Measurements from ENCODE around the gene ASTL. TPM values are rescaled to one million over a fixed set of nuclear protein-coding genes. Genes with fewer than 3 reads are reported as not detected.

ASTL gene
- total RNA-seq, 1 experiment from 2014 or later = 0.34 TPM

GRCh38 chr2:96097951-96098823 lies 40.1 kb downstream of the ASTL start:
- no peaks in the 10 kb centered on the region for H4K20me1 ChIP-seq (ENCODE audit: insufficient read depth)
- intact Hi-C loops (cut with micrococcal nuclease) = no loop called here
- POLR2A ChIA-PET = no interaction called here
- H3K9me3 ChIP-seq (ENCODE audit: control insufficient read depth in 1 of 2, insufficient read depth in 1 of 2, low read depth in 1 of 2, low read length in 2 of 2) = no peaks in the 10 kb centered on the region
- H3K79me2 ChIP-seq (ENCODE audit: insufficient read depth, low read length) = no peaks in the 10 kb centered on the region
- H2AFZ ChIP-seq (ENCODE audit: low read depth, low read length, poor library complexity, severe bottlenecking) = no peak overlapping the region
- no peak overlapping the region for H3K4me3 ChIP-seq (replicated peaks in 1 of 2; ENCODE audit: low read depth in 1 of 2, low read length in 2 of 2)
- H3K9ac ChIP-seq (ENCODE audit: low read length) = no peak overlapping the region
- ATAC-seq (no peak), DNase-seq (ENCODE audit: low read depth, low spot score) (no peak)
- no peaks in the 10 kb centered on the region for H3K36me3 ChIP-seq (ENCODE audit: control insufficient read depth in 1 of 2, insufficient read depth in 2 of 2, low read length in 2 of 2)
- no TSS peak for BruUV-seq (replicated peaks)
- CTCF ChIA-PET = no interaction called here
- no peaks in the 10 kb centered on the region for H3K4me1 ChIP-seq (ENCODE audit: control insufficient read depth in 1 of 2, insufficient read depth in 2 of 2, low read length in 2 of 2)
- H3K4me2 ChIP-seq (ENCODE audit: low read length) = no peak overlapping the region
- no peak overlapping the region for H3K27ac ChIP-seq (ENCODE audit: low read depth, low read length)
- RAD21 ChIA-PET (ENCODE audit: low non-redundant PET in 1 of 2, low total read pairs in 2 of 2, uncharacterized antibody in 2 of 2, unreplicated experiment in 2 of 2) = no interaction called here
- H3K27me3 ChIP-seq (ENCODE audit: insufficient read depth, low read length) = no peaks in the 10 kb centered on the region
- no peak for TF ChIP-seq ELF1 (IDR thresholded peaks at IDR 0.05; ENCODE audit: borderline replicate concordance, low read depth)
- TF ChIP-seq SRF (IDR thresholded peaks at IDR 0.05; ENCODE audit: low read depth) = no peak
- no peak for TF ChIP-seq TCF7L2 (IDR thresholded peaks at IDR 0.05; ENCODE audit: borderline replicate concordance, extremely low read depth, insufficient read depth, insufficient read length)
- no peak for TF ChIP-seq CBX3 (IDR thresholded peaks at IDR 0.05; ENCODE audit: low read depth)
- TF ChIP-seq POLR2A (IDR thresholded peaks at IDR 0.05; ENCODE audit: borderline replicate concordance, extremely low read depth, insufficient read depth, insufficient read length) = no peak
- TF ChIP-seq ZNF274 (IDR thresholded peaks at IDR 0.05; ENCODE audit: low read depth, low read length) = no peak
- TF ChIP-seq YY1 (IDR thresholded peaks at IDR 0.05; ENCODE audit: extremely low read depth, insufficient replicate concordance, low read depth, low read length) = no peak
- TF ChIP-seq, protein P1, sequence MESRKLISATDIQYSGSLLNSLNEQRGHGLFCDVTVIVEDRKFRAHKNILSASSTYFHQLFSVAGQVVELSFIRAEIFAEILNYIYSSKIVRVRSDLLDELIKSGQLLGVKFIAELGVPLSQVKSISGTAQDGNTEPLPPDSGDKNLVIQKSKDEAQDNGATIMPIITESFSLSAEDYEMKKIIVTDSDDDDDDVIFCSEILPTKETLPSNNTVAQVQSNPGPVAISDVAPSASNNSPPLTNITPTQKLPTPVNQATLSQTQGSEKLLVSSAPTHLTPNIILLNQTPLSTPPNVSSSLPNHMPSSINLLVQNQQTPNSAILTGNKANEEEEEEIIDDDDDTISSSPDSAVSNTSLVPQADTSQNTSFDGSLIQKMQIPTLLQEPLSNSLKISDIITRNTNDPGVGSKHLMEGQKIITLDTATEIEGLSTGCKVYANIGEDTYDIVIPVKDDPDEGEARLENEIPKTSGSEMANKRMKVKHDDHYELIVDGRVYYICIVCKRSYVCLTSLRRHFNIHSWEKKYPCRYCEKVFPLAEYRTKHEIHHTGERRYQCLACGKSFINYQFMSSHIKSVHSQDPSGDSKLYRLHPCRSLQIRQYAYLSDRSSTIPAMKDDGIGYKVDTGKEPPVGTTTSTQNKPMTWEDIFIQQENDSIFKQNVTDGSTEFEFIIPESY (IDR thresholded peaks at IDR 0.05; ENCODE audit: extremely low read depth, insufficient replicate concordance, low read length) = no peak
- TF ChIP-seq POLR2AphosphoS5 (IDR thresholded peaks at IDR 0.05; ENCODE audit: low read depth, low read length) = no peak
- no peak for TF ChIP-seq SIN3A (IDR thresholded peaks at IDR 0.05; ENCODE audit: low read depth)
- TF ChIP-seq CEBPB (IDR thresholded peaks at IDR 0.05; ENCODE audit: low read depth) = no peak
- TF ChIP-seq, protein P2, sequence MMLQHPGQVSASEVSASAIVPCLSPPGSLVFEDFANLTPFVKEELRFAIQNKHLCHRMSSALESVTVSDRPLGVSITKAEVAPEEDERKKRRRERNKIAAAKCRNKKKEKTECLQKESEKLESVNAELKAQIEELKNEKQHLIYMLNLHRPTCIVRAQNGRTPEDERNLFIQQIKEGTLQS (IDR thresholded peaks at IDR 0.05) = no peak
- TF ChIP-seq EZH2 (IDR thresholded peaks at IDR 0.05) = no peak
- no peak for TF ChIP-seq ZFX (IDR thresholded peaks at IDR 0.05)
- TF ChIP-seq, protein P3, sequence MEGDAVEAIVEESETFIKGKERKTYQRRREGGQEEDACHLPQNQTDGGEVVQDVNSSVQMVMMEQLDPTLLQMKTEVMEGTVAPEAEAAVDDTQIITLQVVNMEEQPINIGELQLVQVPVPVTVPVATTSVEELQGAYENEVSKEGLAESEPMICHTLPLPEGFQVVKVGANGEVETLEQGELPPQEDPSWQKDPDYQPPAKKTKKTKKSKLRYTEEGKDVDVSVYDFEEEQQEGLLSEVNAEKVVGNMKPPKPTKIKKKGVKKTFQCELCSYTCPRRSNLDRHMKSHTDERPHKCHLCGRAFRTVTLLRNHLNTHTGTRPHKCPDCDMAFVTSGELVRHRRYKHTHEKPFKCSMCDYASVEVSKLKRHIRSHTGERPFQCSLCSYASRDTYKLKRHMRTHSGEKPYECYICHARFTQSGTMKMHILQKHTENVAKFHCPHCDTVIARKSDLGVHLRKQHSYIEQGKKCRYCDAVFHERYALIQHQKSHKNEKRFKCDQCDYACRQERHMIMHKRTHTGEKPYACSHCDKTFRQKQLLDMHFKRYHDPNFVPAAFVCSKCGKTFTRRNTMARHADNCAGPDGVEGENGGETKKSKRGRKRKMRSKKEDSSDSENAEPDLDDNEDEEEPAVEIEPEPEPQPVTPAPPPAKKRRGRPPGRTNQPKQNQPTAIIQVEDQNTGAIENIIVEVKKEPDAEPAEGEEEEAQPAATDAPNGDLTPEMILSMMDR (IDR thresholded peaks at IDR 0.05 in 2 of 3, conservative IDR thresholded peaks at IDR 0.05 in 1 of 3; ENCODE audit: borderline replicate concordance in 1 of 3, insufficient read depth in 1 of 3, low read depth in 2 of 3, low read length in 2 of 3) = no peak
- no peak for TF ChIP-seq JUND (IDR thresholded peaks at IDR 0.05)
- no peak; the same call in 1 of the 2 replicates for TF ChIP-seq RAD21 (IDR thresholded peaks at IDR 0.05; ENCODE audit: low read depth)
- TF ChIP-seq, protein P4, sequence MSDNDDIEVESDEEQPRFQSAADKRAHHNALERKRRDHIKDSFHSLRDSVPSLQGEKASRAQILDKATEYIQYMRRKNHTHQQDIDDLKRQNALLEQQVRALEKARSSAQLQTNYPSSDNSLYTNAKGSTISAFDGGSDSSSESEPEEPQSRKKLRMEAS (IDR thresholded peaks at IDR 0.05) = no peak
- no peaks in the 10 kb centered on the region for H3K9me2 ChIP-seq (ENCODE audit: insufficient read depth)
